ENCODE data around the gene WNT7B. TPM values are rescaled to one million over a fixed set of nuclear protein-coding genes. Genes with fewer than 3 reads are reported as not detected.

The WNT7B gene
- total and polyA plus RNA-seq, 2 donors (not counting 1 experiment from before 2014, with no cell fraction given): 0.22 to 0.67 TPM

DNA sequence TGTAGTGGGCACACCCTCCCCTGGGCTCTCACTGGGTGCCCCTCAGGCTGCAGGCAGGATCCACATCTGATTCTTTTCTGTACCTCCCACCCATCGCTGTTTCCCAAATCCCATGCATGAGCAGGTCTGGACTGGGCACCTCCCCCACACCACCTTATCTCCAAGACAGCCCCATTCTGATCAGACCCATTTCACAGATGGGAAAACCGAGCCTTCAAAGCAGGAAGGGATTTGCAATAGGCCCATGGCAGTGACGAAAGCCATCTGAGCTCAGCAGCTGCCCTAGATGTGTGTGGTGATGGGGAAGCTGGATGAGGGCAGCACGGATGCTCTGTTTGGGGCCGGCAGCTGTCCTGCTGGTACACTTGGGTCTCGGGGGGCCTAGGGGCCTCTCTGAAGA lies 41.4 kb downstream of the WNT7B start:
- no peak for TF ChIP-seq EZH2 (IDR thresholded peaks at IDR 0.05; ENCODE audit: borderline replicate concordance, insufficient read depth, low read depth, low read length, poor library complexity, severe bottlenecking)
- TF ChIP-seq, protein P1, sequence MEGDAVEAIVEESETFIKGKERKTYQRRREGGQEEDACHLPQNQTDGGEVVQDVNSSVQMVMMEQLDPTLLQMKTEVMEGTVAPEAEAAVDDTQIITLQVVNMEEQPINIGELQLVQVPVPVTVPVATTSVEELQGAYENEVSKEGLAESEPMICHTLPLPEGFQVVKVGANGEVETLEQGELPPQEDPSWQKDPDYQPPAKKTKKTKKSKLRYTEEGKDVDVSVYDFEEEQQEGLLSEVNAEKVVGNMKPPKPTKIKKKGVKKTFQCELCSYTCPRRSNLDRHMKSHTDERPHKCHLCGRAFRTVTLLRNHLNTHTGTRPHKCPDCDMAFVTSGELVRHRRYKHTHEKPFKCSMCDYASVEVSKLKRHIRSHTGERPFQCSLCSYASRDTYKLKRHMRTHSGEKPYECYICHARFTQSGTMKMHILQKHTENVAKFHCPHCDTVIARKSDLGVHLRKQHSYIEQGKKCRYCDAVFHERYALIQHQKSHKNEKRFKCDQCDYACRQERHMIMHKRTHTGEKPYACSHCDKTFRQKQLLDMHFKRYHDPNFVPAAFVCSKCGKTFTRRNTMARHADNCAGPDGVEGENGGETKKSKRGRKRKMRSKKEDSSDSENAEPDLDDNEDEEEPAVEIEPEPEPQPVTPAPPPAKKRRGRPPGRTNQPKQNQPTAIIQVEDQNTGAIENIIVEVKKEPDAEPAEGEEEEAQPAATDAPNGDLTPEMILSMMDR (IDR thresholded peaks at IDR 0.05): no peak
- peaks cover 0 to 23% (median 0%) of the 10 kb centered on the region in 4 experiments for H3K27me3 ChIP-seq (replicated peaks in 1 of 4; ENCODE audit: control extremely low read depth in 1 of 4, control insufficient read depth in 3 of 4, insufficient read depth in 4 of 4, low read length in 3 of 4)
- ChIA-PET POLR2A (no interaction called here), CTCF (interaction anchor here (1.1 kb wide), 1 partner anchor 12 kb away, joined by 3 read pairs; no protein-coding TSS in a partner anchor)
- peaks cover 0 to 10% (median 0%) of the 10 kb centered on the region in 3 donors for H3K9me3 ChIP-seq (ENCODE audit: control extremely low read depth in 1 of 3, control insufficient read depth in 2 of 3, insufficient read depth in 1 of 3, low read length in 2 of 3)
- H3K4me2 ChIP-seq (replicated peaks; ENCODE audit: low read depth, low read length, poor library complexity, severe bottlenecking): no peak overlapping the region
- H3K27ac Mint-ChIP-seq: no peak overlapping the region
- intact Hi-C loops (cut with micrococcal nuclease): no loop called here
- H3K36me3 ChIP-seq (replicated peaks in 1 of 2; ENCODE audit: control extremely low read depth in 1 of 2, control insufficient read depth in 1 of 2, extremely low read depth in 1 of 2, insufficient read depth in 2 of 2, low read length in 1 of 2): no peaks in the 10 kb centered on the region
- H4K20me1 ChIP-seq (ENCODE audit: control insufficient read depth, insufficient read depth, low read length, poor library complexity, severe bottlenecking): no peaks in the 10 kb centered on the region
- peaks cover 29% of the 10 kb centered on the region for H3K27me3 Mint-ChIP-seq
- H3K4me3 ChIP-seq (ENCODE audit: control extremely low read depth in 1 of 5, extremely low read depth in 1 of 5, insufficient read depth in 1 of 5, low read depth in 2 of 5, low read length in 4 of 5): no peak overlapping the region
- H3K9ac ChIP-seq (ENCODE audit: low read length): no peak overlapping the region
- H3K4me1 Mint-ChIP-seq: no peaks in the 10 kb centered on the region
- no peak for ATAC-seq (ENCODE audit: low read depth)
- no peaks in the 10 kb centered on the region for H3K79me2 ChIP-seq (ENCODE audit: control insufficient read depth, insufficient read depth, low read length)
- no peak overlapping the region for H3K4me3 Mint-ChIP-seq
- H3K27ac ChIP-seq (ENCODE audit: low read length in 2 of 2): no peak overlapping the region
- 96% methylated on average over 5 of the region's 6 CpGs for WGBS (ENCODE audit: insufficient coverage)
- peaks cover 4% of the 10 kb centered on the region for H3K9me3 Mint-ChIP-seq (ENCODE audit: insufficient read depth)
- DNase-seq: no peak
- no peak overlapping the region for H2AFZ ChIP-seq (ENCODE audit: insufficient read depth, low read depth, low read length, poor library complexity, severe bottlenecking)
- no peaks in the 10 kb centered on the region for H3K4me1 ChIP-seq (ENCODE audit: control insufficient read depth in 2 of 2, insufficient read depth in 2 of 2, low read length in 2 of 2)

DNA sequence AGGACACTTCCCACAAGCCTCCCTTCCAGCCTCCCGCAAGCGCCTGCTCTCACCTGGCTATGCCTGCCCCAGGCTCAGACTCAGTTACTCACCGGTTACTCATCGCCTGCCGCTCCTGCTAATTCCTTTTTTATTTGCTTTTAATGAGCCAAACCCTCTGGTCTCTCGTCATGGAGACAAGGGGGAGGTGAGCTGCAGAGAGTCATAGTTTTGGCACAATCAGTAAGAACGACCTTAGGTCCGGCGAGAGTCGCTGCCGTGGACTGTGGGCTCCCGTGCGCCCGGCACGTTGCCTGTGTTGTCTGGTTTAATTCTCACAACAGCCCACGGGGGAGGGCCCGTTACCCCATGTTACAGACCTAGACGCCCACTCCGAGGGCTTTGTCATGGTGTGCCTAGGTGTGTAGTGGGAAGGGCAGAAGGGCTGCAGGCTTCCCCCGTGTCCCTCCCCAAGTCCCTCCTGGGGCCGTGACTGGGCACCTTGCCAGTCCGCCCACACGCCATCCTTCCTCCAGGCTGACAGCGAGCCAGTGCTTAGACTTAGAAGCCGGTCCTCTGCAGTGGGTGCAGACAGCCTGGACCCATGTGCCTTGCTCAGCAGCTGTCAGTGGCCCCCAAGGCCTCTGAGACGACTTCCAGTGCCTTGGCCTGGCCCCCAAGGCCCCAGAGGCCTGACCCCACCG lies 42.2 kb downstream of the WNT7B start:
- Mint-ChIP-seq H3K4me1 (no peaks in the 10 kb centered on the region), H3K27me3 (peaks cover 31% of the 10 kb centered on the region), H3K9me3 (ENCODE audit: insufficient read depth) (peaks cover 4% of the 10 kb centered on the region), H3K27ac (no peak overlapping the region), H3K4me3 (no peak overlapping the region)
- intact Hi-C loops (cut with micrococcal nuclease): no loop called here
- no peak overlapping the region for H3K4me2 ChIP-seq (replicated peaks; ENCODE audit: low read depth, low read length, poor library complexity, severe bottlenecking)
- H3K4me1 ChIP-seq (ENCODE audit: control insufficient read depth in 2 of 2, insufficient read depth in 2 of 2, low read length in 2 of 2): no peaks in the 10 kb centered on the region
- H3K4me3 ChIP-seq (ENCODE audit: control extremely low read depth in 1 of 5, extremely low read depth in 1 of 5, insufficient read depth in 1 of 5, low read depth in 2 of 5, low read length in 4 of 5): no peak overlapping the region
- ATAC-seq (ENCODE audit: low read depth): no peak
- DNase-seq: no peak
- CTCF ChIA-PET: no interaction called here
- peaks cover 0 to 10% (median 0%) of the 10 kb centered on the region in 3 donors for H3K9me3 ChIP-seq (ENCODE audit: control extremely low read depth in 1 of 3, control insufficient read depth in 2 of 3, insufficient read depth in 1 of 3, low read length in 2 of 3)
- WGBS (ENCODE audit: insufficient coverage): 58% methylated on average over 19 of the region's 27 CpGs
- no peak overlapping the region for H3K9ac ChIP-seq (ENCODE audit: low read length)
- H2AFZ ChIP-seq (ENCODE audit: insufficient read depth, low read depth, low read length, poor library complexity, severe bottlenecking): no peak overlapping the region
- no peaks in the 10 kb centered on the region for H4K20me1 ChIP-seq (ENCODE audit: control insufficient read depth, insufficient read depth, low read length, poor library complexity, severe bottlenecking)
- POLR2A ChIA-PET: no interaction called here
- H3K79me2 ChIP-seq (ENCODE audit: control insufficient read depth, insufficient read depth, low read length): no peaks in the 10 kb centered on the region
- TF ChIP-seq, protein P1 (IDR thresholded peaks at IDR 0.05): no peak
- no peak for TF ChIP-seq EZH2 (IDR thresholded peaks at IDR 0.05; ENCODE audit: borderline replicate concordance, insufficient read depth, low read depth, low read length, poor library complexity, severe bottlenecking)
- peaks cover 0 to 23% (median 0%) of the 10 kb centered on the region in 4 experiments for H3K27me3 ChIP-seq (replicated peaks in 1 of 4; ENCODE audit: control extremely low read depth in 1 of 4, control insufficient read depth in 3 of 4, insufficient read depth in 4 of 4, low read length in 3 of 4)
- no peak overlapping the region for H3K27ac ChIP-seq (ENCODE audit: low read length in 2 of 2)
- no peaks in the 10 kb centered on the region for H3K36me3 ChIP-seq (replicated peaks in 1 of 2; ENCODE audit: control extremely low read depth in 1 of 2, control insufficient read depth in 1 of 2, extremely low read depth in 1 of 2, insufficient read depth in 2 of 2, low read length in 1 of 2)

Data from B cell (primary cell).